Body of pancreas (tissue), 4 donors: ENCODE measurements around the gene MAGI1. TPM values are rescaled to one million over a fixed set of nuclear protein-coding genes. Genes with fewer than 3 reads are reported as not detected.

Source experiments
- ATAC-seq: fragments of 150-250 bp; one replicate; pipeline ENCODE4 v1.9.1; 2016
- DNase-seq, 4 donors: peaks; one replicate each; pipeline ENCODE4 v3.0.0-alpha.2; 2019
- H3K27ac ChIP-seq, 4 donors: fragments of 200-600 bp; sonication (generic); 1 replicate in 3 of 4; 2 replicates in 1 of 4; pipeline versions ENCODE4 v1.5.1 to v1.6.1; 2016 to 2019; ENCODE audit warnings: mild to moderate bottlenecking in 1 of 4, mixed read lengths in 1 of 4, moderate library complexity in 1 of 4
- H3K27me3 ChIP-seq, 2 donors: fragments of 200-600 bp; sonication (generic); one replicate each; pipeline ENCODE4 v1.6.0; 2016; ENCODE audit warnings: mild to moderate bottlenecking in 1 of 2
- H3K36me3 ChIP-seq, 2 donors: fragments of 200-600 bp; sonication (generic); replicated peaks in 1 of 2; 2 replicates each; pipeline ENCODE4 v1.5.1; 2016; ENCODE audit warnings: low read depth in 2 of 2; ENCODE audit not compliant: insufficient read depth in 1 of 2
- H3K4me1 ChIP-seq: fragments of 200-600 bp; sonication (generic); one replicate; pipeline ENCODE4 v1.6.0; 2016
- H3K4me3 ChIP-seq, 2 donors: fragments of 200-600 bp; sonication (generic); 1 replicate in 1 of 2; 2 replicates in 1 of 2; pipeline ENCODE4 v1.5.1; 2016 to 2019
- H3K9me3 ChIP-seq, 3 donors: fragments of 200-600 bp; sonication (generic); 1 replicate in 2 of 3; 2 replicates in 1 of 3; pipeline ENCODE4 v1.5.1; 2016
- CTCF ChIP-seq, 7 experiments: fragments of 450-650 bp in 4 of 7; fragments of 200-600 bp in 3 of 7; sonication (generic) in 3 of 7; IDR thresholded peaks; one replicate each; pipeline ENCODE4 v1.5.1; 2016 to 2019; ENCODE audit warnings: antibody characterized with exemption in 7 of 7
- POLR2A ChIP-seq, 3 donors: fragments of 450-650 bp; IDR thresholded peaks; one replicate each; pipeline ENCODE4 v1.6.1; 2016; ENCODE audit warnings: antibody characterized with exemption in 3 of 3, mild to moderate bottlenecking in 2 of 3
- WGBS, 2 donors: methylation state at CpG; one replicate each; pipeline ENCODE4 v1.1.5; 2017; 5-methylcytosine and 5-hydroxymethylcytosine counted together
- intact Hi-C: fragments of 100-400 bp; cut with DNase I; formaldehyde crosslinking; loops from one replicate; pipeline ENCODE4 v1.15.1; 2023
- total RNA-seq, 2 donors: library from RNA; depleted of rRNA; stranded (reverse); fragments of >200 nt; gene quantifications; one replicate each; pipeline ENCODE4 v1.1.0, GENCODE V29; 2016

MAGI1 gene
- total RNA-seq, 2 donors from 2014 or later = 44.2 to 63.6 TPM

- no peak for TF ChIP-seq POLR2A (IDR thresholded peaks at IDR 0.05)
- no peak for TF ChIP-seq CTCF (IDR thresholded peaks at IDR 0.05)
- intact Hi-C loops = no loop called here
- Histone ChIP-seq H3K9me3 (peaks cover 0 to 3% (median 0%) of the 10 kb centered on the region in 3 donors), H3K27ac (peak overlapping the region in 2 of 4 donors; percentile 39 to 43), H3K27me3 (no peaks in the 10 kb centered on the region), H3K4me3 (no peak overlapping the region), H3K36me3 (no peaks in the 10 kb centered on the region), H3K4me1 (peaks cover 23% of the 10 kb centered on the region)
- no peak for ATAC-seq
- DNase-seq = no peak
- WGBS, 2 donors = 84 to 85% methylated on average over 7 of the region's 7 CpGs
Measured at GRCh38 chr3:66004244-66004643, 34.5 kb downstream of the MAGI1 start.

- peak overlapping the region in 2 of 4 donors; percentile 7 to 59 for H3K27ac ChIP-seq
Measured at GRCh38 chr3:66001626-66002025, 37.1 kb downstream of the MAGI1 start.

GRCh38 chr3:66000506-66000905 is 38.2 kb downstream of the MAGI1 start:
- ATAC-seq = no peak
- DNase-seq = no peak
- TF ChIP-seq POLR2A (IDR thresholded peaks at IDR 0.05) (no peak), CTCF (IDR thresholded peaks at IDR 0.05) (no peak)
- Histone ChIP-seq H3K27ac (peak overlapping the region in 2 of 4 donors; percentile 54 to 59), H3K27me3 (no peaks in the 10 kb centered on the region), H3K9me3 (peaks cover 0 to 4% (median 0%) of the 10 kb centered on the region in 3 donors), H3K36me3 (no peaks in the 10 kb centered on the region), H3K4me1 (peaks cover 50% of the 10 kb centered on the region), H3K4me3 (no peak overlapping the region)
- intact Hi-C loops = no loop called here

More at GRCh38 chr3:66001626-66002025, 37.1 kb downstream of the MAGI1 start:
- Histone ChIP-seq H3K27me3 (no peaks in the 10 kb centered on the region), H3K9me3 (peaks cover 0 to 4% (median 0%) of the 10 kb centered on the region in 3 donors), H3K4me3 (no peak overlapping the region), H3K36me3 (no peaks in the 10 kb centered on the region), H3K4me1 (peaks cover 40% of the 10 kb centered on the region)
- no peak for ATAC-seq
- WGBS, 2 donors = 72 to 73% methylated on average over 3 of the region's 3 CpGs
- intact Hi-C loops = no loop called here
- no peak for DNase-seq
- TF ChIP-seq POLR2A (IDR thresholded peaks at IDR 0.05) (no peak), CTCF (IDR thresholded peaks at IDR 0.05) (no peak)

- peak in 2 of 4 donors; percentile 18 to 28 for DNase-seq
- 66 to 81% methylated on average over 8 of the region's 8 CpGs for WGBS, 2 donors
- H3K4me3 ChIP-seq = no peak overlapping the region
- peaks cover 57% of the 10 kb centered on the region for H3K4me1 ChIP-seq
- no peaks in the 10 kb centered on the region for H3K36me3 ChIP-seq
- peak overlapping the region in 2 of 4 donors; percentile 54 to 59 for H3K27ac ChIP-seq
- peaks cover 0 to 4% (median 0%) of the 10 kb centered on the region in 3 donors for H3K9me3 ChIP-seq
- TF ChIP-seq POLR2A (IDR thresholded peaks at IDR 0.05) = no peak
- TF ChIP-seq CTCF (IDR thresholded peaks at IDR 0.05) = no peak
- intact Hi-C loops = no loop called here
- H3K27me3 ChIP-seq = no peaks in the 10 kb centered on the region
- peak; percentile 47 for ATAC-seq
Measured at GRCh38 chr3:65999606-66000005, 39.1 kb downstream of the MAGI1 start.

GRCh38 chr3:65996589-65996988 is 42.1 kb downstream of the MAGI1 start:
- peak overlapping the region; percentile 10 to 68 (median 42) for H3K27ac ChIP-seq
- DNase-seq (peak; percentile 25 to 50 (median 41)), ATAC-seq (peak; percentile 78)
- no peak overlapping the region for H3K4me3 ChIP-seq
- H3K27me3 ChIP-seq = no peaks in the 10 kb centered on the region
- no peak for TF ChIP-seq CTCF (IDR thresholded peaks at IDR 0.05)
- TF ChIP-seq POLR2A (IDR thresholded peaks at IDR 0.05) = no peak
- H3K9me3 ChIP-seq = peaks cover 0 to 4% (median 0%) of the 10 kb centered on the region in 3 donors
- H3K4me1 ChIP-seq = peaks cover 53% of the 10 kb centered on the region
- WGBS, 2 donors = 60 to 61% methylated on average over 11 of the region's 11 CpGs
- H3K36me3 ChIP-seq = no peaks in the 10 kb centered on the region
- intact Hi-C loops = no loop called here
